Kidney (tissue), 14 donors: Measurements from ENCODE around the gene TINAGL1. TPM values are rescaled to one million over a fixed set of nuclear protein-coding genes. Genes with fewer than 3 reads are reported as not detected.

ENCODE experiments used
- DNase-seq, 5 donors: peaks; one replicate each; pipeline ENCODE4 v3.0.0-alpha.2; 2013 to 2020
- FAIRE-seq: peaks from 2 replicates; lab custom pipeline; 2012; peaks lifted over from hg19 to GRCh38; lab: Jason Lieb, UNC
- H3K27ac ChIP-seq, 2 donors: one replicate each; pipeline ENCODE4 v1.7.0; 2013; ENCODE audit warnings: low read depth in 2 of 2, low read length in 2 of 2, inconsistent platforms in 1 of 2
- H3K27me3 ChIP-seq: one replicate; pipeline ENCODE4 v1.7.1; 2013; ENCODE audit warnings: low read length, inconsistent platforms; ENCODE audit not compliant: control insufficient read depth, insufficient read depth
- H3K36me3 ChIP-seq, 3 donors: one replicate each; pipeline versions ENCODE4 v1.7.0 to v1.7.1; 2013; ENCODE audit warnings: low read length in 3 of 3, control low read depth in 1 of 3, inconsistent platforms in 1 of 3; ENCODE audit not compliant: insufficient read depth in 3 of 3, control insufficient read depth in 2 of 3
- H3K4me1 ChIP-seq, 3 donors: one replicate each; pipeline versions ENCODE4 v1.7.0 to v1.7.1; 2013; ENCODE audit warnings: low read length in 3 of 3, inconsistent platforms in 1 of 3, low read depth in 1 of 3; ENCODE audit not compliant: control insufficient read depth in 2 of 3, insufficient read depth in 2 of 3
- H3K4me3 ChIP-seq, 3 donors: one replicate each; pipeline versions ENCODE4 v1.7.0 to v1.8.1; 2013; ENCODE audit warnings: low read length in 3 of 3, control low read depth in 1 of 3, inconsistent platforms in 1 of 3
- H3K9ac ChIP-seq, 3 donors: one replicate each; pipeline versions ENCODE4 v1.7.0 to v1.7.1; 2013; ENCODE audit warnings: low read length in 3 of 3, control low read depth in 1 of 3, inconsistent platforms in 1 of 3
- H3K9me3 ChIP-seq, 3 donors: one replicate each; pipeline versions ENCODE4 v1.7.0 to v1.7.1; 2013; ENCODE audit warnings: low read length in 3 of 3, control low read depth in 1 of 3, inconsistent platforms in 1 of 3; ENCODE audit not compliant: control insufficient read depth in 2 of 3, insufficient read depth in 1 of 3
- CTCF ChIP-seq: IDR thresholded peaks from 3 replicates; pipeline ENCODE4 v1.5.1; 2012; ENCODE audit warnings: mild to moderate bottlenecking, moderate library complexity, borderline replicate concordance; ENCODE audit not compliant: insufficient read depth; ENCODE audit errors: extremely low read depth
- intact Hi-C: fragments of 100-400 bp; cut with DNase I; formaldehyde crosslinking; loops from one replicate; pipeline ENCODE4 v1.11.1; 2022
- polyA plus RNA-seq: library from polyadenylated mRNA; stranded (reverse); fragments of 350-450 nt; fragmentation: Illumina TruSeq; extraction: RNeasy Lipid Tissue Mini Kit (QIAGEN cat#74804); gene quantifications from one replicate; pipeline ENCODE4 v1.2.3, GENCODE V29; 2014; ENCODE audit warnings: low read depth, low replicate concordance; ENCODE audit not compliant: insufficient read depth
- total RNA-seq: library from RNA; stranded (reverse); fragmentation: NEBNext Ultra II Directional; extraction: Animal tissue kit (Norgen Biotek cat#: 25700); gene quantifications from one replicate; pipeline ENCODE4 v1.2.1, GENCODE V29; 2021
- donor health status: control.
- donor health status: control.
- donor health status: control.
- donor health status: control.
- donor health status: control.
- donor health status: DM: yes; HTN: yes; CAD: no.
- donor health status: Normal renal cell carcinoma (clear cell type).

Gene TINAGL1
- total and polyA plus RNA-seq, 2 donors from 2014 or later = 171 to 246 TPM

- Histone ChIP-seq H3K9me3 (no peaks in the 10 kb centered on the region), H3K9ac (no peak overlapping the region), H3K36me3 (no peaks in the 10 kb centered on the region), H3K4me1 (peaks cover 3 to 37% (median 36%) of the 10 kb centered on the region in 3 donors), H3K27me3 (no peaks in the 10 kb centered on the region), H3K27ac (no peak overlapping the region), H3K4me3 (no peak overlapping the region)
- intact Hi-C loops = no loop called here
- no peak for TF ChIP-seq CTCF
- FAIRE-seq (no peak), DNase-seq (no peak)
Measured at GRCh38 chr1:31570906-31571305, 5.4 kb upstream of the TINAGL1 start.

- Histone ChIP-seq H3K9me3 (no peaks in the 10 kb centered on the region), H3K27me3 (no peaks in the 10 kb centered on the region), H3K4me1 (peaks cover 3 to 39% (median 37%) of the 10 kb centered on the region in 3 donors), H3K4me3 (no peak overlapping the region), H3K9ac (no peak overlapping the region), H3K36me3 (no peaks in the 10 kb centered on the region), H3K27ac (no peak overlapping the region)
- intact Hi-C loops = no loop called here
- TF ChIP-seq CTCF = no peak
- peak in 1 of 5 donors; percentile 52 for DNase-seq
- no peak for FAIRE-seq
Measured at GRCh38 chr1:31571340-31572295, 4.7 kb upstream of the TINAGL1 start.

GRCh38 chr1:31572323-31573104, 3.8 kb upstream of the TINAGL1 start:
- Histone ChIP-seq H3K4me1 (peaks cover 3 to 40% (median 37%) of the 10 kb centered on the region in 3 donors), H3K27ac (peak overlapping the region; percentile 56 to 59), H3K36me3 (no peaks in the 10 kb centered on the region), H3K9me3 (no peaks in the 10 kb centered on the region), H3K9ac (no peak overlapping the region), H3K27me3 (no peaks in the 10 kb centered on the region), H3K4me3 (no peak overlapping the region)
- DNase-seq = peak in 1 of 5 donors; percentile 41
- intact Hi-C loops = no loop called here
- TF ChIP-seq CTCF = no peak
- FAIRE-seq = no peak
